GM19467 (cell line): Measurements from ENCODE around the gene RGN.
"Not testable (repeated sequence)": the region's sequence is repeated elsewhere in the genome, so short reads cannot be mapped to it uniquely, and the experiment has no call there.

Experiments used
- ATAC-seq: cut with Tn5 transposase; IDR thresholded peaks from one replicate; pipeline ENCODE4 v1.9.1; 2021; ENCODE audit warnings: mild to moderate bottlenecking, moderate library complexity; ENCODE audit not compliant: unreplicated experiment

RGN gene

GRCh38 chrX:47116551-47117110, 38.4 kb downstream of the RGN start:
- not testable (repeated sequence) for ATAC-seq

GRCh38 chrX:47124466-47124865, 46.2 kb downstream of the RGN start:
- not testable (repeated sequence) for ATAC-seq

GRCh38 chrX:47129157-47129898, 51.1 kb downstream of the RGN start:
- peak; percentile 97 for ATAC-seq

- ATAC-seq: no peak
Observed at GRCh38 chrX:47129899-47130358, 51.7 kb downstream of the RGN start.

GRCh38 chrX:47133493-47133892, 55.2 kb downstream of the RGN start:
- ATAC-seq: no peak

- not testable (repeated sequence) for ATAC-seq
Observed at GRCh38 chrX:47135650-47136049, 57.4 kb downstream of the RGN start.

GRCh38 chrX:47138171-47138570, 59.9 kb downstream of the RGN start:
- no peak for ATAC-seq
